CD4-positive, alpha-beta T cell treated with Interleukin-10 for 1 hour (primary cell): Measurements from ENCODE around the gene CHTOP.
"Not testable (repeated sequence)": the region's sequence is repeated elsewhere in the genome, so short reads cannot be mapped to it uniquely, and the experiment has no call there.

Source experiments
- DNase-seq: peaks from one replicate; pipeline ENCODE4 v3.0.0-alpha.2; 2020

The CHTOP gene

DNA sequence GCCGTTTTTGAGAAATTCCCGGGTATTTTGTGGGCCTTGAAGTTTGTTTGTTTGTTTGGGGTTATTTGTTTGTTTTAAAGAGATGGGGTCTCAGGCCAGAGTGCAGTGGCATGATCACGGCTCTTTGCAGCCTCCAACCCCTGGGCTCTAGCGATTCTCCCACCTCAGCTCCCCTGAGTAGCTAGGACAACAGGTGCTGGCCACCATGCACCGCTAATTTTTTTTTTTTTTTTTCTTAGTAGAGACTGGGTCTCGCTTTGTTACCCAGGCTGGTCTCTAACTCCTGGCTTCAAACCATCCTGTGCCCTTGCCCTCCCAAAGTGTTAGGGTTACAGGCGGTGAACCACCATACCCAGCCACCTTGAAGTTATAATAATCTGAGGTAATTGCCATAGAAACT, 2.0 kb downstream of the CHTOP start:
- DNase-seq: no peak

DNA sequence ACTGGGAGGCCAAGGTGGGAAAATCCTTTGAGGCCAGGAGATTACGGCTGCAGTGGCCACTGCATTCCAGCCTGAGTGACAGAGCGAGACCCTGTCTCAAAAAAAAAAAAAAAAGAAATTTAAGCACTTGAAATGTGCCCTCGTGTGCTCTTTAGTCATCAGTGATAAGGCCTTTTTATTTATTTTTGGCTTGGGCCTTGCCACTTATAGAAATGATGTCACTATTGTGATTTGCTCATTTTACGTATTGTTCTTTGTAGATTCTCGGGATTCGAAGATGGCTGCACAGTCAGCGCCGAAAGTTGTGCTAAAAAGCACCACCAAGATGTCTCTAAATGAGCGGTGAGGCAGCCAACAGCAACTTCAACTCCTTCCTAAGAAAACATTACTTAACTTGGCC, 2.4 kb downstream of the CHTOP start:
- no peak for DNase-seq

DNA sequence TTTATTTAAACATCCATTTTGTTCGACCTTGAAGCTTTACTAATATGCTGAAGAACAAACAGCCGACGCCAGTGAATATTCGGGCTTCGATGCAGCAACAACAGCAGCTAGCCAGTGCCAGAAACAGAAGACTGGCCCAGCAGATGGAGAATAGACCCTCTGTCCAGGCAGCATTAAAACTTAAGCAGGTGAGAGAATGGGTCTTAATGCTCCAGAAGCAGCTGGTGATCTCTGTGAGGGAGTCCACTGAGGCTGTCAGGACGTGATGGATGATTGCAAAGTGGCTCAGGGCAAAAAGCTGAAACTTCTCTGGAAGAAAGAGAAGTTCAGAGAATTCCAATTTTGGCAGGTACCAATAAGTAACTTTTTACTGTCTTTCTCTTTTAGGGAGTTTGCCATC, 4.4 kb downstream of the CHTOP start:
- no peak for DNase-seq

- no peak for DNase-seq
Measured at GRCh38 chr1:153639280-153639679, 5.4 kb downstream of the CHTOP start.

DNA sequence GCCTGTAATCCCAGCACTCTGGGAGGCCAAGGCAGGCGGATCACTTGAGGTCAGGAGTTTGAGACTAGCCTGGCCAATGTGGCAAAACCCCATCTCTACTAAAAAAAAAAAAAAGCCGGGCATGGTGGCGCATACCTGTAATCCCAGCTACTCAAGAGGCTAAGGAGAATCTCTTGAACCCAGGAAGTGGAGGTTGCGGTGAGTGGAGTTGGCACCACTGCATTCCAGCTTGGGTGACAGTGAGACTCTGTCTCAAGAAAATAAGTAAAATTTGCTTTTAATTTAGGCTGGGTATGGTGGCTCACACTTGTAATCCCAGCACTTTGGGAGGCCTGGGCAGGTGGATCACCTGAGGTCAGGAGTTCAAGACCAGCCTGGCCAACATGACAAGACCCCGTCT, 6.3 kb downstream of the CHTOP start:
- DNase-seq: not testable (repeated sequence)

GRCh38 chr1:153640861-153641260, 7.0 kb downstream of the CHTOP start:
- no peak for DNase-seq

DNA sequence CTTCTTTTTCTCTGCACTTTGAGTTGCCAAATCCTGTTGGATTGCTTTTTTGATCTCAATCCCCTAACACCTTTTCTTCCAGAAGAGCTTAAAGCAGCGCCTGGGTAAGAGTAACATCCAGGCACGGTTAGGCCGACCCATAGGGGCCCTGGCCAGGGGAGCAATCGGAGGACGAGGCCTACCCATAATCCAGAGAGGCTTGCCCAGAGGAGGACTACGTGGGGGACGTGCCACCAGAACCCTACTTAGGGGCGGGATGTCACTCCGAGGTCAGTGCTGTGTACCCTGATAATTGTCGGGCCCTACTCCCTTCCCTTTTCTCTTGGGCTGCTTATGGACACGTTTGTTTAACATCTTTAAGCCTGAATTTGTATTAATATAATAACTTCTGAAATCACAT, 8.3 kb downstream of the CHTOP start:
- no peak for DNase-seq

DNA sequence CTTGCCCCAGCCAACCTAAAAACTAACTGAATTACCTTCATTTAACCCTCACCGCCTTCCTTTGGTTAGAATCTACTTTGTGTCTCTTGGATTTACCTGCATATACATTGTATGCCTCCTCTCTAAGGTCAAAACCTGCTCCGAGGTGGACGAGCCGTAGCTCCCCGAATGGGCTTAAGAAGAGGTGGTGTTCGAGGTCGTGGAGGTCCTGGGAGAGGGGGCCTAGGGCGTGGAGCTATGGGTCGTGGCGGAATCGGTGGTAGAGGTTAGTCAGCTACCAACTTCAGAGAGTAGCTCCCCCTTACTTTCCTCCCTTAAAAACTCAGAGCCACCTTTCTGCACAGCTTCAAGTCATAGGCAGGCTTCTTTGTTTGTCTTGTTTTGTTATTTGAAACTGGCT, 9.2 kb downstream of the CHTOP start:
- DNase-seq: no peak

DNA sequence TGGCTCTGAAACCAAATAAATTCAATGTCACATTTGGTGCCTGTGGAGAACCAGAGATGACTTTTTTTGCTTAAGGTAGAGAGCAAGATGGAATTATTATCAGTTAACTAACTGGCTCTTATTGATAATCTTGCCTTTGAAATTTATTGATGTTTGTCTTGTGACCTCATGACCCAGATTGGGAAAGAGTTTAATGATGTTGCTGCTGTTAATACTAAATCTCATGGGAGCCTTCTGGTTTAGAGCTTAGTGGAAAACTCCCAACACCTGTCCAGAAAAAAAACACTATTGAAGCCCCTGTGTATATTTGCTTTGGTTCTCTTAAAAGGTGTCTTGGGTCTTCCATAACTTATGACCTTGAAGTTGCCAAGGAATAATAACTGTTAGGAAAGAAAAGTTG, 9.9 kb downstream of the CHTOP start:
- DNase-seq: no peak

DNA sequence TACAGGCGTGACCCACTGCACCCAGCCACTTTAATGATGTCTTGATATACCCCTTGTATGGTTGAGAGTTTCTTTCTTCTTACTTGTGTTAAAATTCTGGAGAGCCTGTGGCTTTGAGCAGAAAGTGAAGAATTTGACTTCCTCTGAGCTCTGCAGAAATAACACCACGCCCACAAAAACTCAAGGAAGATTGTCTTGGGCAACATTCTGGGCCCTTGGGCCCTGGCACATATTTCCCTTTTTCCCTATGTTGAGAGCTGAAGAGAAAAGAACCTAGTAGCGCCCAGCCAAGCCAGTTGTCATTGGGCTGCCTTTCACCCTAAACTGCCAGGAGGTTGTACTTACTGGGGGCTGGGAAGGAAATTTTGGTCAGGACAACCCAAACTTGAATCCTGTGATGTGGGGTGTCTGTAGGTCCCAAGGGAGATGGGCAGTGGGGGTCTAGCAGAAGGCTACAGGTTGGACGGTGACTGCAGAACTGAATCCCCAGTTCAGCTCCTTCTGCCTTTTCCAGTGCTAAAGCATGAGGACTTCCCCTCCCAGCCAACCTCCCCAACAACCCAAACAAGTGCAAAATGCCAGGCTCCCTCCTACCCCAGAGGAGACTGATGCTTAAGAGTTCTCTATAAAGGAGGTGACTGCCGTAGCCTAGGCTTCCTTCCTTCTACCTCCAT, 12.9 kb downstream of the CHTOP start:
- DNase-seq: no peak

DNA sequence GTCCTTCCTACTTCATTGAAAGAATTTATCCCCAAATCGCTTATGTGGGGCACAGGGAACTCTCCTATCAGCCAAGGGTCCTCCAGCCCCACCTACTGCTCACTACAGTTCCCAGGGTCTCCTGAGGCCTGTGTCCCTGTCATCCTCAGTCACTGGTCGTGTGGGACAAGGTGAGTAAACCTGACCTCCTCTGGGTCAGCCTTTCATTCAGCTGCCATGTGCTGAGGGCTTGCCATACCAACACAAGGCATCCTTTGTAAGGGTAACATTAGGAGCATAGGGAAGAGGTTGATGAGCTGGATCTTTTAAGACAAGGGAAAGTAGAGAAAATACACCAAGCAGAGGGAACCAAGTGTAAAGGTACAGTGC, 13.5 kb downstream of the CHTOP start:
- DNase-seq: no peak

DNA sequence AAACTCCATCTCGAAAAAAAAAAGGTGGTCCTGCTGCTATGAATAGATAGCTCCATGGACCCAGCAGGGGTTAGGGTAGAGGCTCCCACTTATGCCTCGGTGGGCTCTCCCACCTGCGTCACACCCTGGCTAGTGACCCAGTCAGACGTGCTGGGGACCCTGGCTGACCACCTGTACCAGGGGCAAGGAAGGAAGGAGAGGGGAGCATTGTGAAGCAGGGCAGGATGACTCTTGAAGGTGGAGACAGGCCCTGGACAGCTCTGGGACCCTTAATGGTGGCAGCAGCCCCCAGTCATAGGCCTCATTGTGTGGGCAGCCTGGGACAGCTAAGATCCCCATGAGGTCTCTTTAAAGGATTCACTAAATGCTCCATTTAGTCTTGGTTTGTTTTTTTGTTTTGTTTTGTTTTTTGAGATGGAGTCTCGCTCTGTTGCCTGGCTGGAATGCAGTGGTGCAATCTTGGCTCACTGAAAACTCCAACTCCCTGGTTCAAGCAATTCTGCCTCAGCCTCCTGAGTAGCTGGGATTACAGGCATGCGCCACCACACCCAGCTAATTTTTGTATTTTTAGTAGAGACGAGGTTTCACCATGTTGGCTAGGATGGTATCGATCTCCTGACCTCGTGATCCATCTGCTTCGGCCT, 14.3 kb downstream of the CHTOP start:
- DNase-seq: no peak

- DNase-seq: no peak
Measured at GRCh38 chr1:153649137-153649862, 15.4 kb downstream of the CHTOP start.

GRCh38 chr1:153649863-153650235, 16.0 kb downstream of the CHTOP start:
- no peak for DNase-seq

DNA sequence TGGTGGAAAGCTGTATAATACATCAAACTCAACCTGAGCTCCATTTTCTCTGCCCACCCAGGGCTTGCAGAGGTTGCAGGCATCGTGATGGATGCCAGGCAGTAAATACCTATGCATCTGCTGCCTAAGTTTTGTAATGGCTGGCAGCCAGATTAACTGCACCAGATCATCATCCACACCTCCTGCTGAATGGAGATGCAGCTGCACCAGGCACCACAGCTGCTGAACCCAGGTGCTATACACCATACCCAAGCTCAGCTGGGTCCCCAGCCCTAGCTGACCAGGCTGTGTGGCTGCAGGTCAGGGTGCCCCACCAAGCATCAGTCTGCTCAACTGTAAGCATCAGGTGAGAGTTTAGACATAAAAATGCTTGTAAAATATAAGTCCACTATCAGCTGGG, 17.9 kb downstream of the CHTOP start:
- no peak for DNase-seq

DNA sequence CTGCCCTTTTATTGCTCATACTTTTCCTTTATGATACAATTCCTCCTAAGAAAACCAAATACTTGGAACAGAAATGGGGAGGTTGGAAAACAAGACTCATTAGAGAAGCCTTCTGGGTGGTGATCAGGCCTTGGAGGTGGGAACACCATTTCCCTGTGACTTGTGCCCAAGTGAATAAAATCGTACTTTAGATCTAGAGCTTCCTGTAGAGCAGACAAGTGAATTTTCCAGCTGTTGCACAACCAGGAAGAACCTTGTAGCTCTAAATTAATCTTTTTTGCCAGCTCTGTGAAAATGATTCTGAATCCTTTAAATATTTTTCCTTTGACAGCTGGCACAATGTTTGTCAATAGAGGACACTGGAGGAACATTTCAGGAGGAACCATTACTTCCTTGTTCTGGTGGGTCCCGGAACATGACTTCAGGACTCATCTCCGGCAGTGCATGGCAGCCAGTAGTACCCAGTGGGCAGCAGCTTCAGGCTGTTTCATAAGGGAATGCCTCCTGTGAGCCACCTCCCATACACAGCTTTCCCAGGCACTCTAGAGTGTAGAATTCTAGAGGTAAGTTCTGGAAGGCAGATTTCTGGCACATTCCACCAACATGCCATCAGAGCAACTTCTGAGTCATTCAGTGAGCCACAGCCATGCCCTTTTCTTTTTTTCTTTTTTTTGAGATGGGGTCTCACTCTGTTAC, 19.1 kb downstream of the CHTOP start:
- DNase-seq: no peak

DNA sequence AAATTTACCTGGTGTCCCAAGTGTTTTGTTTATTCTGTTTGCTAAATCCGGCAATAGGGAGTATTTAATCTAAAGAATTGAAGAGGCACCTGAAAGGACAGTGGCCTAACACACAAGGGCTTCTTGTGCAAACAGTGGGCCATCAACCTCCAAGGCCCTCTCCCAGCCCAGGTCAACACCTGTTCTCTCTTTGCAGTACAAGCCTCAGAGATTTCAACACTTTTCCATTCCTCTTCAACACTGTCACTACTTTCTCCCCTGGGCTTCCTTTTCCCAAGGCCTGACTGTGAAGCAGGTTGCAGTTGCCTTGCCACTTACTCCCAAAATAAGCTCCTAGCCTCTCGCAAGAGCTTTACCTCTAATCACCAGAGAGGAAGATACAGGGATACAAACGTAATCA, 21.5 kb downstream of the CHTOP start:
- DNase-seq: no peak

- peak; percentile 92 for DNase-seq
Measured at GRCh38 chr1:153658400-153659174, 24.7 kb downstream of the CHTOP start, which contains the start of gene SNAPIN. Gene SNAPIN (plus strand): TSS chr1:153658703. CDS start chr1:153658744, 41 bp downstream.

DNA sequence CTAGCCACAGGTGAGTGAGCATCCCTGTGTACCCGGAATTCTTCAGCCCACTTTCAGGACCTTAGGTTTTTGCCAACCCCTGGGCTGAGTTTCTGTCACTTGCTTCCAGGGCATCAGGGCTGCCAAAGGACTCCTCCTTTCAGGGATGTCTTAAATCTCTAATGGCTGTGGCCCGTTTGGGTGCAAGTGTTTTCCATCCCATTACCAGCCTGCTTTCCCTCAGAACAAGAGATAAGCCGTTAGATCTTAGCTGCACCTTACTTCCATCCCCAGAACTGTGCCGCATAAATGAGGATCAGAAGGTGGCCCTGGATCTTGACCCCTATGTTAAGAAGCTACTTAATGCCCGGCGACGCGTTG, 25.3 kb downstream of the CHTOP start:
- no peak for DNase-seq

- DNase-seq: no peak
Measured at GRCh38 chr1:153659656-153660055, 25.8 kb downstream of the CHTOP start.

DNA sequence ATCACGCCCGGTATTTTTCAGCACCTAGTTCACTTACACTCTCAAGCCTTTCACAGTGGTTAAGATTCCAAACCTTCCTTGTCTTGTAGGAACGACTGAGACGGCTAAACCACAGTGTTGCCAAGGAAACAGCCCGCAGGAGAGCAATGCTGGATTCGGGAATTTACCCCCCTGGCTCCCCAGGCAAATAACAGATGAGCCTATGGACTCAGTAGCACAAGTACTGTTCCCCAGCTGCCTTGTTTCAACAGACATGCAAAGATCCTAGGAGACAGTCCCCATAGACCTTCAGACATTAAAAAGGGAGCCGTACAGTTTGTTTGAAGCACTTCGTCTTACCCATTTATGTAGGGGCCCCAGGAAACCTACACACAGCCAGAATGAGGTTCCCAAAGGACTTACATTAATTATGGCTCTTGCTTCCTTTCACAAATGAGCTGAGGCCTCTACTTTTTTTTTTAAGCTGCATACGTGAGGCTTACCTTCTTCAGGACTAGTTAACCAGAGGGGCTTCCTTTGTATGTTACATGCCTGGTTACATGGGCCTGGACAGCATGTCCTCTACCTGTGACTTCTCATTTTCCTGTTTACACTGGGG, 27.3 kb downstream of the CHTOP start:
- no peak for DNase-seq

- no peak for DNase-seq
Measured at GRCh38 chr1:153662269-153662668, 28.4 kb downstream of the CHTOP start.

- no peak for DNase-seq
Measured at GRCh38 chr1:153663211-153663610, 29.3 kb downstream of the CHTOP start.
